ENCODE data around the gene CTNNA3.

GRCh38 chr10:67722113-67722512, 26.1 kb upstream of the CTNNA3 start:
- TF ChIP-seq CTCF (IDR thresholded peaks at IDR 0.05) (no peak), POLR2A (IDR thresholded peaks at IDR 0.05) (no peak)
